Prostate gland (tissue), 2 donors: Measurements from ENCODE around the gene NEK4. TPM values are rescaled to one million over a fixed set of nuclear protein-coding genes. Genes with fewer than 3 reads are reported as not detected.

Experiments used
- DNase-seq: peaks from one replicate; pipeline ENCODE4 v3.0.0-alpha.2; 2019; ENCODE audit warnings: low spot score
- H3K27ac ChIP-seq, 2 donors: fragments of 200-600 bp; sonication (generic); 2 replicates each; pipeline ENCODE4 v1.5.1; 2017 to 2019
- H3K27me3 ChIP-seq: fragments of 200-600 bp; sonication (generic); replicated peaks from 2 replicates; pipeline ENCODE4 v1.5.1; 2019; ENCODE audit not compliant: insufficient read depth
- H3K36me3 ChIP-seq, 2 donors: fragments of 200-600 bp; sonication (generic); 1 replicate in 1 of 2; 2 replicates in 1 of 2; pipeline versions ENCODE4 v1.5.1 to v1.8.1; 2017 to 2019
- H3K4me1 ChIP-seq: fragments of 200-600 bp; sonication (generic); replicated peaks from 2 replicates; pipeline ENCODE4 v1.5.1; 2019
- H3K4me3 ChIP-seq, 2 donors: fragments of 200-600 bp; sonication (generic); 2 replicates each; pipeline ENCODE4 v1.5.1; 2017 to 2019
- H3K9me3 ChIP-seq: fragments of 200-600 bp; sonication (generic); 2 replicates; pipeline ENCODE4 v1.5.1; 2017
- CTCF ChIP-seq, 4 experiments: fragments of 200-600 bp in 2 of 4; fragments of 450-650 bp in 2 of 4; sonication (generic) in 2 of 4; IDR thresholded peaks; 1 replicate in 3 of 4; 2 replicates in 1 of 4; pipeline ENCODE4 v1.5.1; 2016 to 2019; ENCODE audit warnings: antibody characterized with exemption in 4 of 4, mild to moderate bottlenecking in 2 of 4, moderate library complexity in 2 of 4
- POLR2A ChIP-seq: fragments of 450-650 bp; IDR thresholded peaks from one replicate; pipeline ENCODE4 v1.6.1; 2016; ENCODE audit warnings: antibody characterized with exemption, mild to moderate bottlenecking
- POLR2AphosphoS5 ChIP-seq: sonication (generic); formaldehyde crosslinking; IDR thresholded peaks from one replicate; pipeline ENCODE4 v1.6.1; 2017; ENCODE audit warnings: antibody characterized with exemption
- WGBS: methylation state at CpG from one replicate; pipeline ENCODE4 v1.1.5; 2018; 5-methylcytosine and 5-hydroxymethylcytosine counted together
- intact Hi-C: fragments of 100-400 bp; cut with DNase I; formaldehyde crosslinking; loops from one replicate; pipeline ENCODE4 v1.14.2; 2022
- total RNA-seq, 2 donors: library from RNA; depleted of rRNA; stranded (reverse); fragments of >200 nt; gene quantifications; one replicate each; pipeline ENCODE4 v1.1.0, GENCODE V29; 2016

The NEK4 gene
- total RNA-seq, 2 donors from 2014 or later = 24.5 to 49.9 TPM

- intact Hi-C loops = no loop called here
- WGBS = 87% methylated on average over 6 of the region's 6 CpGs
- TF ChIP-seq POLR2AphosphoS5 = no peak
- TF ChIP-seq CTCF (IDR thresholded peaks at IDR 0.05) = no peak
- no peak for TF ChIP-seq POLR2A
Measured at GRCh38 chr3:52816199-52816598, 45.5 kb upstream of the NEK4 start.

GRCh38 chr3:52813810-52814209, 43.1 kb upstream of the NEK4 start:
- no peak for DNase-seq
- no peaks in the 10 kb centered on the region for H3K36me3 ChIP-seq
- H3K9me3 ChIP-seq = no peaks in the 10 kb centered on the region
- no peak for TF ChIP-seq POLR2A
- TF ChIP-seq POLR2AphosphoS5 = no peak
- no peak for TF ChIP-seq CTCF (IDR thresholded peaks at IDR 0.05)
- H3K4me1 ChIP-seq = no peaks in the 10 kb centered on the region
- H3K4me3 ChIP-seq = no peak overlapping the region
- no peak overlapping the region for H3K27ac ChIP-seq
- 82% methylated on average over 6 of the region's 8 CpGs for WGBS
- intact Hi-C loops = no loop called here
- no peaks in the 10 kb centered on the region for H3K27me3 ChIP-seq

More at GRCh38 chr3:52816199-52816598, 45.5 kb upstream of the NEK4 start:
- no peaks in the 10 kb centered on the region for H3K9me3 ChIP-seq
- no peaks in the 10 kb centered on the region for H3K36me3 ChIP-seq
- H3K4me3 ChIP-seq = no peak overlapping the region
- H3K27me3 ChIP-seq = no peaks in the 10 kb centered on the region
- H3K4me1 ChIP-seq = no peaks in the 10 kb centered on the region
- no peak for DNase-seq
- no peak overlapping the region for H3K27ac ChIP-seq

GRCh38 chr3:52811452-52812011, 40.8 kb upstream of the NEK4 start:
- no peaks in the 10 kb centered on the region for H3K4me1 ChIP-seq
- TF ChIP-seq CTCF (IDR thresholded peaks at IDR 0.05) (no peak), POLR2A (no peak), POLR2AphosphoS5 (no peak)
- no peak overlapping the region for H3K4me3 ChIP-seq
- H3K36me3 ChIP-seq = no peaks in the 10 kb centered on the region
- 68% methylated on average over 7 of the region's 7 CpGs for WGBS
- no peaks in the 10 kb centered on the region for H3K9me3 ChIP-seq
- no peaks in the 10 kb centered on the region for H3K27me3 ChIP-seq
- intact Hi-C loops = no loop called here
- H3K27ac ChIP-seq = no peak overlapping the region
- no peak for DNase-seq

GRCh38 chr3:52810923-52811322, 40.2 kb upstream of the NEK4 start:
- intact Hi-C loops = no loop called here
- Histone ChIP-seq H3K36me3 (no peaks in the 10 kb centered on the region), H3K27me3 (no peaks in the 10 kb centered on the region), H3K4me1 (no peaks in the 10 kb centered on the region), H3K9me3 (no peaks in the 10 kb centered on the region), H3K4me3 (no peak overlapping the region), H3K27ac (no peak overlapping the region)
- WGBS = 83% methylated on average over 11 of the region's 11 CpGs
- DNase-seq = no peak
- TF ChIP-seq CTCF (IDR thresholded peaks at IDR 0.05) (no peak), POLR2A (no peak), POLR2AphosphoS5 (no peak)

- no peak for TF ChIP-seq POLR2AphosphoS5
- Histone ChIP-seq H3K9me3 (no peaks in the 10 kb centered on the region), H3K4me3 (no peak overlapping the region), H3K27ac (no peak overlapping the region), H3K36me3 (no peaks in the 10 kb centered on the region), H3K27me3 (peaks cover 2% of the 10 kb centered on the region), H3K4me1 (no peaks in the 10 kb centered on the region)
- intact Hi-C loops = no loop called here
- 74% methylated on average over 7 of the region's 7 CpGs for WGBS
- DNase-seq = no peak
Measured at GRCh38 chr3:52809662-52810377, 39.1 kb upstream of the NEK4 start.
